ENCODE data around the gene STRA8. TPM values are rescaled to one million over a fixed set of nuclear protein-coding genes. Genes with fewer than 3 reads are reported as not detected.

The STRA8 gene
- total and polyA plus RNA-seq, 5 donors, result not detected

DNA sequence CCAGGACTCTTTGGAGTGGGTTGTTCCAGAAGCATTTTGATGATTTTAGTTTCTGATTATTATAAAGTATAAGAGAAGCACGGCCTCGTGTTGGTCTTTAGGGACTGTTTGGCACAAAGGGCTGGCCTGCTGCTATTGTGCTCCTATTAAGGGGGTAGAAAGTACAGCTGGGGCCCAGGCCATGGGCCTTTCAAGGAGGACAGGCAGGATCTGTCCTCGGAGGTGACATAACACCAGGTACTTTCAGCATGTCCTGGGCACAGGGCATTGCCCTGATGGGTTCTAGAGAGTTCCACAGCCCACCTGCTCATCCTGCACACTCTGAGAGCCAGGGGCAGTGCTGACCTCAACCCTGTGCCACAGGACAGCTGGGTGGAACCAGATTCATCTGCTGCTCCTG, 24.9 kb downstream of the STRA8 start:
- no peak overlapping the region for H3K4me3 ChIP-seq (ENCODE audit: low read length)
- H3K4me1 ChIP-seq (ENCODE audit: control insufficient read depth, insufficient read depth, low read length), result peaks cover 8% of the 10 kb centered on the region
- H3K27ac ChIP-seq (ENCODE audit: low read length), result no peak overlapping the region
- DNase-seq, result no peak
- ATAC-seq, result no peak
- WGBS, result 76% methylated on average over 3 of the region's 3 CpGs
- no peaks in the 10 kb centered on the region for H3K9me3 ChIP-seq (ENCODE audit: control insufficient read depth, low read length)
- intact Hi-C loops (cut with DNase I), result no loop called here
- no peaks in the 10 kb centered on the region for H3K27me3 ChIP-seq (ENCODE audit: control insufficient read depth, insufficient read depth)

DNA sequence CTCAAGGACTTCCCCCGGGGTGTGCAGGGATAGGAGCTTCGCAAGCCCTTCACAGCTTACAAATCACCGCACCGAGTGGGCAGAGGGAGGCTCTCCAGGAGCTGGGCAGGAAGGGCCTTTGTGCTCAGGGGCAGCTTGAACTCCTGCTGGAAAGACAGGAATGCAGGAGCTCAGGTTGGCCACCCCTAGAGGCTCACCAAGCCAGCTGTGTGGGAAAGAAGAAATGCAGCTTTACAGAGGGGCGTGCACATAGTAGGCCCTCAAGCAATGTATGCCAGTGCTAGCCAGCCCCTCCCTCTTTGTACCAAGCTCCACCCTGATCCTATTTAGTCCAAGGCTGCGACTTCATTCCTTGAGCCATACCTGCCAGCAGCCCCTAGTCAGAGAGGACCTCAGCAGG, 26.1 kb downstream of the STRA8 start:
- no peak for ATAC-seq
- 88% methylated on average over 6 of the region's 6 CpGs for WGBS
- intact Hi-C loops (cut with DNase I), result no loop called here

DNA sequence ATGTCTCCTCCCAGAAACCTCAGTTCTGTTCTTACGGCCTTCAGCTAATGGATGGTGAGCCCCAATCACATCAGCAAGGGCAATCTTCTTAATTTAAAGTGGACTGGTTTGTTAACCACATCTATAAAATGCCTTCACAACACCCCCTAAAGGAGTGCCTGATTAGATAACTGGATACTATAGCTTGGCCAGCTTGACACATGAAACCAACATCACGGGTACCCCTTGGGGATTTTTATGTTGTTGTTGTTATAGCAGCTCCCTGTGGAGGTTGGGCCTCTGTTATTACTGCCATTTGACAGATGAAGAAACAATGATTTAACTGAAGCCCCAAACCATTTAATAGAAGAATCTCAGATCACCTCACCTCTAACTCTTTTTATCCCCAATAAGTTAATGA, 26.8 kb downstream of the STRA8 start:
- Histone ChIP-seq H3K9me3 (ENCODE audit: control insufficient read depth, low read length) (no peaks in the 10 kb centered on the region), H3K27ac (ENCODE audit: low read length) (no peak overlapping the region), H3K4me3 (ENCODE audit: low read length) (no peak overlapping the region), H3K4me1 (ENCODE audit: control insufficient read depth, insufficient read depth, low read length) (peaks cover 2% of the 10 kb centered on the region), H3K27me3 (ENCODE audit: control insufficient read depth, insufficient read depth) (no peaks in the 10 kb centered on the region)
- 59% methylated on average over 2 of the region's 2 CpGs for WGBS
- DNase-seq, result no peak
- ATAC-seq, result no peak
- intact Hi-C loops (cut with DNase I), result no loop called here

More for the DNA sequence above, 26.1 kb downstream of the STRA8 start:
- no peak for DNase-seq
- Histone ChIP-seq H3K27me3 (ENCODE audit: control insufficient read depth, insufficient read depth) (no peaks in the 10 kb centered on the region), H3K4me1 (ENCODE audit: control insufficient read depth, insufficient read depth, low read length) (peaks cover 2% of the 10 kb centered on the region), H3K4me3 (ENCODE audit: low read length) (no peak overlapping the region), H3K27ac (ENCODE audit: low read length) (no peak overlapping the region), H3K9me3 (ENCODE audit: control insufficient read depth, low read length) (no peaks in the 10 kb centered on the region)

DNA sequence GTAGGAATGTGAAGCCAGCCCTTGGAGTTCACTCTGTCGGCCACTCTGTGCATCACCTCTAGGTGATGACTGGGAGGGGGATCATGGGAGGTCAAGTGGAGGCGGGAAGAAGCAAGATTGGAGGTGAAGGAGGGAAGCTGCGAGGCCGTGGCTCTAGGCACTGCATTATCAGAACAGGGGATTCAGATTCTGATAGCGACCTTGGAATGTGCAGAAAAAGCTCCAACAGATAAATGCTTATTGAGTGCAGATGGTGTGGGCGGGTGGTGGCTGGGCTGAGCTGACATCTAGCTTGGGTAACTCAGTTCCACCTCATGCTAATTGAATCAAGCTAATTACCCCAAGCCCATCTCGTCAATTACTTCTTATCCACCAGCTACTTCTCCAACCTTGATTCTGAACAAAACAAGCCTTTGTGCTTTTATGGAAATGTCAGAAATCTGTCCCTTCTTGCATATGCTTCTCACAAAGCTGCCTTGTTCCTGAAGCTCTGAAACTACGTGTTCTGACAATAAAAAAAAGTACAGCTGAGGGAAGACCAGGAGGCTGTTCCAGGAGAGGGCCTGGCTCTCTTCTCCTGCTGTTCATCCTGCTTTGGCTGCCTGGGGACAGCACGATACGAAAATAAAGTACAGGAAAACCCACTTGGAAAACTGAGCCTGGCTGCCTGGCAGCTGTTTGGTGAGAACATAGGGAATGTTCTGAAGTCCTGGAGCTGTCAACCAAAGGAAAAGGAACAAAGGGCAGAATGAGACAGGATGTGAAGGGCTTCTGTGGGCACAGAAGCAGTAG, 27.5 kb downstream of the STRA8 start:
- peak; percentile 23 to 46 for ATAC-seq
- Histone ChIP-seq H3K27me3 (ENCODE audit: control insufficient read depth, insufficient read depth) (no peaks in the 10 kb centered on the region), H3K4me1 (ENCODE audit: control insufficient read depth, insufficient read depth, low read length) (peaks cover 2% of the 10 kb centered on the region), H3K4me3 (ENCODE audit: low read length) (no peak overlapping the region), H3K9me3 (ENCODE audit: control insufficient read depth, low read length) (no peaks in the 10 kb centered on the region), H3K27ac (ENCODE audit: low read length) (no peak overlapping the region)
- DNase-seq, result no peak
- 37% methylated on average over 10 of the region's 10 CpGs for WGBS
- intact Hi-C loops (cut with DNase I), result no loop called here

DNA sequence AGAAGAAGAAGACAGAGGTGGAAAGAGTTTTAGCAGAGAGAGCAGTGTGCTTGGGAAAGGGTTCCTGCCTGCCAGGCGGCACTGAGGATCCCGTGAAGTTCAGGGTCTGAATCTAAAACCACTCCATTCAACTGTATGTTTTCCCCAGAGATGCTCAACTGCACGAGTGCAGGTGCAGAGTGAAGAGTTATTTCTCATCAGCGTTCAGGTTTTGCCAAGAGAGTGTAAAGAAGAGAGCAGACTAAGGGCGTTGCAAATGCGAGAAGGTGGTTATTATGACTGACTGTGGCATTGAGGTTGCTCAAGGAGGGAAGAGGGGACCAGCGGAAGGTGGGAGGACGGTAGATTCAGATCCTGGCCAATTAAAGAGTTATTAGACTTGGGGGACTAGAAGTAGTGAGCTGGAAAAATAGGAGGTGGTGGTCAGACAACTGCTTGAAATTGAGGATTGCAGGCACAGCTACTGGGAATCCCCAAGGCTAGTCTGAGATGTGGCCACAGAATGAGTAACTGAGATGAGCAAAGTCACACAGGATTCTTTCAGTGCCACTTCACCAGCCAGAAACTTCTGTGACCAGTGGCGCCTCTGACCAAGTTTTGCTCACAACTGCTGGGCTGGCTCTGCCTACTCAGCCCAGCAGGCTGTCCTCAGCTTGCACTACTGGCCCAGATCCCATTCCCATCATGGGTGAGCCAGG, 29.1 kb downstream of the STRA8 start:
- DNase-seq (no peak), ATAC-seq (no peak)
- no peak overlapping the region for H3K4me3 ChIP-seq (ENCODE audit: low read length)
- no peaks in the 10 kb centered on the region for H3K9me3 ChIP-seq (ENCODE audit: control insufficient read depth, low read length)
- no peaks in the 10 kb centered on the region for H3K27me3 ChIP-seq (ENCODE audit: control insufficient read depth, insufficient read depth)
- intact Hi-C loops (cut with DNase I), result no loop called here
- peaks cover 2% of the 10 kb centered on the region for H3K4me1 ChIP-seq (ENCODE audit: control insufficient read depth, insufficient read depth, low read length)
- H3K27ac ChIP-seq (ENCODE audit: low read length), result no peak overlapping the region
- 91% methylated on average over 9 of the region's 9 CpGs for WGBS

DNA sequence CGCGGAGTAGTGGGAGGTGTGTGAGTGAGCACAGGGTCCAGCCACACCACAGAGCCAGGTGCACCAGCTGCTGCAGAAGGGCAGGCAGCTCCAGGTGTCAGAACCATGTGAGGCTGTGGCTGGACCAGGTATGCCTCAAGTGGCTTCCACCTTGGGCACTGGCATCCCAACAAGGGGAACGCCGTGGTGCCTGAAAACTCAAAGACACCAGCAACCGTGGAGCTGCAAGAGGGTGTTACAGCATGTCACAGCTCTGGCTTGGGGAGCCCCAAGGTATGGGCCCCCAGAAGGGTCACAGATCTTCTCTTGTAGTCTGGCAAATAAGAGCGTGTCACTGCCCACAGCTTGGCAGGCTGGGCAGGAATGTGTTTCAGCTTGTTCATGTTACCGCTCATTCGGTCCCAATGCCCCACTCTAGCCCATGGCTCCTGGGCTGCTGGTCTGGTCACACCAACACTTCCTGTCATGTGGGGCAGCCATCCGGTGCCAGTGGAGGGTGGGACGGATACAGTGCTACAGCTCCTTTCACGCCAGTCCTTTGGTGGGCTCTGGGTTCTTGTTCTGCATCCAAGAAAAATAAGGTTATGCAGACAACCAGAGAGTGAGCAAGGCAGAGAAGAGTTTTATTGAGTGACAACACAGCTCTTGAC, 29.8 kb downstream of the STRA8 start:
- intact Hi-C loops (cut with DNase I), result no loop called here
- peaks cover 2% of the 10 kb centered on the region for H3K4me1 ChIP-seq (ENCODE audit: control insufficient read depth, insufficient read depth, low read length)
- H3K27ac ChIP-seq (ENCODE audit: low read length), result no peak overlapping the region
- WGBS, result 96% methylated on average over 11 of the region's 11 CpGs
- H3K9me3 ChIP-seq (ENCODE audit: control insufficient read depth, low read length), result no peaks in the 10 kb centered on the region
- no peaks in the 10 kb centered on the region for H3K27me3 ChIP-seq (ENCODE audit: control insufficient read depth, insufficient read depth)
- H3K4me3 ChIP-seq (ENCODE audit: low read length), result no peak overlapping the region
- no peak for DNase-seq
- ATAC-seq, result no peak

DNA sequence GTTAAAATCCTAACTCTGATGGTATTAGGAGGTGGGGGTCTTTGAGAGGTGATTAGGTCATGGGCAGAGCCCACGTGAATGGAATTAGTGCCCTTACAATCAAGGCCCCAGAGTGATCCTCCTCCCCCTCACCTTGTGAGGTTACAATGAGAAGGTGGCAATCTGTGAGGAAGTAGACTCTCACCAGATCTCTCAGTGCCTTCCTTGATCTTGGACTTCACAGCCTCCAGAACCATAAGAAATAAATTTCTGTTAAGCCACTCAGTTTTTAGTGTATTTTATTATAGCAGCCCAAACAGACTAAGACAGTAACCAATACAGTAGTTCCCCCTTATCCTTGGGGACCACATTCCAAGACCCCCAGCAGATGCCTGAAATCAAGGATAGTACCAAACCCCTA, 32.0 kb downstream of the STRA8 start:
- no peak for ATAC-seq
- intact Hi-C loops (cut with DNase I), result no loop called here
- DNase-seq, result no peak
- H3K27ac ChIP-seq (ENCODE audit: low read length), result no peak overlapping the region
- H3K9me3 ChIP-seq (ENCODE audit: control insufficient read depth, low read length), result no peaks in the 10 kb centered on the region
- no peak overlapping the region for H3K4me3 ChIP-seq (ENCODE audit: low read length)
- no peaks in the 10 kb centered on the region for H3K27me3 ChIP-seq (ENCODE audit: control insufficient read depth, insufficient read depth)
- peaks cover 2% of the 10 kb centered on the region for H3K4me1 ChIP-seq (ENCODE audit: control insufficient read depth, insufficient read depth, low read length)
- WGBS, result 71% methylated on average over 1 of the region's 1 CpG

DNA sequence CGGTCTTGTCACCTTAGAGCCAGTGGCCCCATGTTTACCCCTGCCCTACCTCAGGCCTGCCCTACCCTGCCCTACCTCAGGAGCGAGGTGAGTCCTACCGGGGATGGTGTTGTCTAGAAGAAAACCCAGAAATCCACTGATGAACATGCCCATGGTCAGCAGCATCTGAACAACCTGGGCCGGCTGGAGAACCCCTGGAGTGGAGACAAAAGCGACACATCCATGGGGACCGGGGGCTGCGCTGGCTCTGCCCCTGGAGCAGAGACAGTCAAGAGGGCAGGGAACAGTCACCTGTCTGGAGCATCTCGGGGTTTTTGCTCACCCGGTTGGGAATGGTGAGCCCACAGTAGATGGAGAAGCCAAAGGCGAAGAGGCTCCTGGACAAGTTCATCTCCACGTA, 36.3 kb downstream of the STRA8 start:
- ATAC-seq, result no peak
- Histone ChIP-seq H3K27ac (ENCODE audit: low read length) (no peak overlapping the region), H3K9me3 (ENCODE audit: control insufficient read depth, low read length) (no peaks in the 10 kb centered on the region), H3K4me3 (ENCODE audit: low read length) (no peak overlapping the region), H3K27me3 (ENCODE audit: control insufficient read depth, insufficient read depth) (no peaks in the 10 kb centered on the region), H3K4me1 (ENCODE audit: control insufficient read depth, insufficient read depth, low read length) (no peaks in the 10 kb centered on the region)
- WGBS, result 93% methylated on average over 11 of the region's 11 CpGs
- DNase-seq, result no peak
- intact Hi-C loops (cut with DNase I), result loop anchor here in 1 of 4 donors (10.0 kb wide), 1 partner anchor 375 kb away; no protein-coding TSS in a partner anchor

DNA sequence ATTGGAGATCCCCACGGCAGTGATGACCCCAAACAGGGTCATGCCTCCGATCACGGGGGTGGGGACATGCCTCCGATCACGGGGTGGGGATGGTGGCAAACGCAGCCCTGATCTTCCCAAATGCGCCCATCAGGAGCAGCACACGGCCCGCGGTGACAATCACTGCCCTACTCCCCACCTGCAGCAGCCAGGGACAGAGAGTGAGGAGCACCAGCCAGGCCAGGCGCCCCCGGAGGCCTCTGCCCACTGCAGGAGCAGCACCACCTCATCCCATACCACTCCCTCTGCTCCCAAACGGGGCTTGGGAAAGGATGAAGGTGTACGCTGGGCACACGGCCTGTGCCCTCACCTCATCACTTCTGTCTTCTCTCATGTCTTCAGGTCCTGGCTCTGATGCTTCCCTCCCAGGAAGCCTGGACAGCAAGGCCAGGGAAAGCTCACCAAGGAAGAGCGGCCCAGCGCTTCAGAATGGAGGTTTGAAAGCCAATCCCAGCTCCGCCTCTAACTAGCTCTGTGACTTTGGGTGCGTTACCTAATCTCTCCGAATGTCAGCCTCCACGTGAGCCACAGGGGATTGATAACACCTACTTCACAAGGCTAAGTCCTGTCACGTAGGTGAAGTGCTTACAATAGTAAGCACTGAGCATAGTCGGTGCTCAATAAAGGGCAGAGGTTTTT, 37.1 kb downstream of the STRA8 start:
- no peak for DNase-seq
- WGBS, result 75% methylated on average over 23 of the region's 23 CpGs
- ATAC-seq, result peak in 1 of 2 donors; percentile 15

DNA sequence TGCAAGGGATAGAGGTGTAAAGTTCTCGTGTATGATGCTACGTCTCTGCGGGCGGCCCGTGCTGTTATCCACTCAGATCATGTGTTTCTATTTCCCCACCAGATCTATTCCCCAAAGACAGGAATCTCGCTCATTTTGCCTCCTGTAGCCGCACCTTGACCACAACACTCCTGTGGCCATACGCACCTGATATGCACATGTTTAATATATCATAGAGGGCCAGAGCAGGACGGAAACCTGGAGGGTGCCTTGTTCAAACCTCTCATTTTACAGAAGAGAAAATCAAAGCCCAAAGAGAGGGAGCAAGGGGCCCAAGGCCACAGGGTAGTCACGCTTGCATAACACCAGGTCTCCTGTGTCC, 37.6 kb downstream of the STRA8 start:
- no peak for DNase-seq
- 86% methylated on average over 10 of the region's 10 CpGs for WGBS
- intact Hi-C loops (cut with DNase I), result loop anchor here in 1 of 4 donors (10.0 kb wide), 1 partner anchor 374 kb away; no protein-coding TSS in a partner anchor

More for the DNA sequence above, 37.1 kb downstream of the STRA8 start:
- Histone ChIP-seq H3K27ac (ENCODE audit: low read length) (no peak overlapping the region), H3K27me3 (ENCODE audit: control insufficient read depth, insufficient read depth) (no peaks in the 10 kb centered on the region), H3K4me1 (ENCODE audit: control insufficient read depth, insufficient read depth, low read length) (no peaks in the 10 kb centered on the region), H3K9me3 (ENCODE audit: control insufficient read depth, low read length) (no peaks in the 10 kb centered on the region), H3K4me3 (ENCODE audit: low read length) (no peak overlapping the region)
- intact Hi-C loops (cut with DNase I), result loop anchor here in 1 of 4 donors (10.0 kb wide), 1 partner anchor 374 kb away; no protein-coding TSS in a partner anchor

More for the DNA sequence above, 37.6 kb downstream of the STRA8 start:
- Histone ChIP-seq H3K27ac (ENCODE audit: low read length) (no peak overlapping the region), H3K27me3 (ENCODE audit: control insufficient read depth, insufficient read depth) (no peaks in the 10 kb centered on the region), H3K9me3 (ENCODE audit: control insufficient read depth, low read length) (no peaks in the 10 kb centered on the region), H3K4me3 (ENCODE audit: low read length) (no peak overlapping the region), H3K4me1 (ENCODE audit: control insufficient read depth, insufficient read depth, low read length) (no peaks in the 10 kb centered on the region)
- no peak for ATAC-seq
